ENCODE measurements around the gene MTHFD1L.

The MTHFD1L gene

GRCh38 chr6:150907383-150907782 lies 41.9 kb downstream of the MTHFD1L start:
- no peak overlapping the region for H3K4me2 ChIP-seq (ENCODE audit: low read depth, low read length, poor library complexity, severe bottlenecking)
- H2AFZ ChIP-seq (ENCODE audit: low read depth, low read length, severe bottlenecking), result no peak overlapping the region
- no peaks in the 10 kb centered on the region for H3K9me2 ChIP-seq (replicated peaks; ENCODE audit: insufficient read depth, low read length)
- H3K27ac ChIP-seq (ENCODE audit: low read depth, low read length), result no peak overlapping the region
- no peak overlapping the region for H3K9ac ChIP-seq (ENCODE audit: low read length)
- no peak for TF ChIP-seq CTCF (IDR thresholded peaks at IDR 0.05; ENCODE audit: insufficient read depth, low read length, poor library complexity, severe bottlenecking)
- no peak overlapping the region for H3K4me3 ChIP-seq (ENCODE audit: insufficient read depth, low read length, poor library complexity, severe bottlenecking)
- H3K9me3 ChIP-seq (ENCODE audit: insufficient read depth, low read length), result no peaks in the 10 kb centered on the region
- H3F3A ChIP-seq (ENCODE audit: insufficient read depth), result no peaks in the 10 kb centered on the region; the same call in 1 of the 2 replicates
- peaks cover 30% of the 10 kb centered on the region; the same call in 1 of the 2 replicates for H3K36me3 ChIP-seq (ENCODE audit: low read length)
- no peaks in the 10 kb centered on the region for H4K20me1 ChIP-seq (ENCODE audit: low read depth, low read length)
- H3K27me3 ChIP-seq (ENCODE audit: low read length), result no peaks in the 10 kb centered on the region
- H3K79me2 ChIP-seq (ENCODE audit: insufficient read depth, low read length), result 0 out of 2 replicates have a peak, but pooled peaks cover 6% of the 10 kb centered on the region

GRCh38 chr6:150908901-150909300 lies 43.4 kb downstream of the MTHFD1L start:
- Histone ChIP-seq H3K27ac (ENCODE audit: low read depth, low read length) (no peak overlapping the region), H3K36me3 (ENCODE audit: low read length) (peaks cover 30% of the 10 kb centered on the region; the same call in 1 of the 2 replicates)

GRCh38 chr6:150910561-150910960 lies 45.1 kb downstream of the MTHFD1L start:
- Histone ChIP-seq H3K36me3 (ENCODE audit: low read length) (peaks cover 33% of the 10 kb centered on the region; the same call in 1 of the 2 replicates), H3K9me3 (ENCODE audit: insufficient read depth, low read length) (no peaks in the 10 kb centered on the region), H3K4me2 (ENCODE audit: low read depth, low read length, poor library complexity, severe bottlenecking) (no peak overlapping the region), H3K9me2 (replicated peaks; ENCODE audit: insufficient read depth, low read length) (no peaks in the 10 kb centered on the region), H3K4me3 (ENCODE audit: insufficient read depth, low read length, poor library complexity, severe bottlenecking) (no peak overlapping the region), H3K27ac (ENCODE audit: low read depth, low read length) (no peak overlapping the region), H3F3A (ENCODE audit: insufficient read depth) (no peaks in the 10 kb centered on the region; the same call in 1 of the 2 replicates), H3K9ac (ENCODE audit: low read length) (no peak overlapping the region), H2AFZ (ENCODE audit: low read depth, low read length, severe bottlenecking) (no peak overlapping the region), H4K20me1 (ENCODE audit: low read depth, low read length) (no peaks in the 10 kb centered on the region), H3K79me2 (ENCODE audit: insufficient read depth, low read length) (0 out of 2 replicates have a peak, but pooled peaks cover 6% of the 10 kb centered on the region), H3K27me3 (ENCODE audit: low read length) (no peaks in the 10 kb centered on the region)
- TF ChIP-seq EZH2phosphoT487 (conservative IDR thresholded peaks at IDR 0.05; ENCODE audit: low read length) (no peak), CTCF (IDR thresholded peaks at IDR 0.05; ENCODE audit: insufficient read depth, low read length, poor library complexity, severe bottlenecking) (no peak)

More at GRCh38 chr6:150908901-150909300, 43.4 kb downstream of the MTHFD1L start:
- no peak for TF ChIP-seq CTCF (IDR thresholded peaks at IDR 0.05; ENCODE audit: insufficient read depth, low read length, poor library complexity, severe bottlenecking)
- H3K79me2 ChIP-seq (ENCODE audit: insufficient read depth, low read length), result 0 out of 2 replicates have a peak, but pooled peaks cover 6% of the 10 kb centered on the region
- no peak overlapping the region for H2AFZ ChIP-seq (ENCODE audit: low read depth, low read length, severe bottlenecking)
- H3K27me3 ChIP-seq (ENCODE audit: low read length), result no peaks in the 10 kb centered on the region
- H3K4me3 ChIP-seq (ENCODE audit: insufficient read depth, low read length, poor library complexity, severe bottlenecking), result no peak overlapping the region
- no peak overlapping the region for H3K9ac ChIP-seq (ENCODE audit: low read length)
- no peak overlapping the region for H3K4me2 ChIP-seq (ENCODE audit: low read depth, low read length, poor library complexity, severe bottlenecking)
- H4K20me1 ChIP-seq (ENCODE audit: low read depth, low read length), result no peaks in the 10 kb centered on the region
- no peaks in the 10 kb centered on the region for H3K9me2 ChIP-seq (replicated peaks; ENCODE audit: insufficient read depth, low read length)
- no peaks in the 10 kb centered on the region for H3K9me3 ChIP-seq (ENCODE audit: insufficient read depth, low read length)
- H3F3A ChIP-seq (ENCODE audit: insufficient read depth), result no peaks in the 10 kb centered on the region; the same call in 1 of the 2 replicates

All from SU-DHL-6 (cell line).